B cell (primary cell): Measurements from ENCODE around the gene HMGCL. TPM values are rescaled to one million over a fixed set of nuclear protein-coding genes. Genes with fewer than 3 reads are reported as not detected.

Source experiments
- ATAC-seq: fragments of 200-7000 bp; cut with Tn5 transposase; one replicate; pipeline ENCODE4 v1.10.0; 2021; ENCODE audit warnings: low read depth, mild to moderate bottlenecking, moderate number of reproducible peaks, moderate library complexity
- CTCF ChIA-PET: fragments of 350-600 bp; sonication (Branson Sonifier 250); formaldehyde crosslinking; loops from one replicate; lab custom pipeline; 2021; ENCODE audit warnings: antibody characterized with exemption, inconsistent platforms; lab: Charles Lee
- POLR2A ChIA-PET: fragments of 350-600 bp; sonication (Branson Sonifier 250); formaldehyde crosslinking; loops from one replicate; lab custom pipeline; 2021; ENCODE audit warnings: antibody characterized with exemption; lab: Charles Lee
- DNase-seq: peaks from one replicate; pipeline ENCODE4 v3.0.0; 2013
- H2AFZ ChIP-seq: 2 replicates; pipeline ENCODE4 v1.6.1; 2012; ENCODE audit warnings: mild to moderate bottlenecking, low read depth, low read length; ENCODE audit not compliant: insufficient read depth, poor library complexity, severe bottlenecking
- H3K27ac ChIP-seq, 2 donors: 1 replicate in 1 of 2; 2 replicates in 1 of 2; pipeline ENCODE4 v1.5.1; 2012 to 2013; ENCODE audit warnings: low read length in 2 of 2, mild to moderate bottlenecking in 2 of 2, moderate library complexity in 1 of 2
- H3K27me3 ChIP-seq, 4 experiments: fragments of 200-600 bp in 1 of 4; sonication (generic) in 1 of 4; replicated peaks in 1 of 4; 1 replicate in 2 of 4; 2 replicates in 2 of 4; pipeline versions ENCODE4 v1.6.1 to v1.7.0; 2013 to 2016; ENCODE audit warnings: low read length in 3 of 4, mild to moderate bottlenecking in 2 of 4, mixed read lengths in 1 of 4, moderate library complexity in 1 of 4; ENCODE audit not compliant: insufficient read depth in 4 of 4, control insufficient read depth in 3 of 4; ENCODE audit errors: control extremely low read depth in 1 of 4
- H3K36me3 ChIP-seq, 2 experiments: replicated peaks in 1 of 2; 1 replicate in 1 of 2; 2 replicates in 1 of 2; pipeline versions ENCODE4 v1.6.1 to v1.7.1; 2013; ENCODE audit warnings: low read length in 1 of 2; ENCODE audit not compliant: insufficient read depth in 2 of 2, control insufficient read depth in 1 of 2; ENCODE audit errors: control extremely low read depth in 1 of 2, extremely low read depth in 1 of 2
- H3K4me1 ChIP-seq, 2 donors: fragments of 200-600 bp in 1 of 2; sonication (generic) in 1 of 2; 1 replicate in 1 of 2; 2 replicates in 1 of 2; pipeline versions ENCODE4 v1.5.1 to v1.6.1; 2013 to 2017; ENCODE audit warnings: low read length in 2 of 2; ENCODE audit not compliant: control insufficient read depth in 2 of 2, insufficient read depth in 2 of 2
- H3K4me2 ChIP-seq: replicated peaks from 2 replicates; pipeline ENCODE3; 2012; ENCODE audit warnings: mild to moderate bottlenecking, low read depth, low read length; ENCODE audit not compliant: poor library complexity, severe bottlenecking
- H3K4me3 ChIP-seq, 5 experiments: fragments of 200-600 bp in 1 of 5; sonication (generic) in 1 of 5; 1 replicate in 3 of 5; 2 replicates in 2 of 5; pipeline versions ENCODE4 v1.5.1 to v1.7.0; 2011 to 2016; ENCODE audit warnings: low read length in 4 of 5, mild to moderate bottlenecking in 4 of 5, low read depth in 2 of 5, control low read depth in 1 of 5, moderate library complexity in 1 of 5; ENCODE audit not compliant: insufficient read depth in 1 of 5; ENCODE audit errors: control extremely low read depth in 1 of 5, extremely low read depth in 1 of 5
- H3K79me2 ChIP-seq: fragments of 200-600 bp; sonication (generic); one replicate; pipeline ENCODE4 v1.6.0; 2016; ENCODE audit warnings: low read length; ENCODE audit not compliant: control insufficient read depth, insufficient read depth
- H3K9ac ChIP-seq: fragments of 200-600 bp; sonication (generic); 2 replicates; pipeline ENCODE4 v1.6.1; 2017; ENCODE audit warnings: mild to moderate bottlenecking, low read length, moderate library complexity
- H3K9me3 ChIP-seq, 3 donors: one replicate each; pipeline versions ENCODE4 v1.6.1 to v1.7.1; 2013; ENCODE audit warnings: low read length in 2 of 3; ENCODE audit not compliant: control insufficient read depth in 2 of 3, insufficient read depth in 1 of 3; ENCODE audit errors: control extremely low read depth in 1 of 3
- H4K20me1 ChIP-seq: 2 replicates; pipeline ENCODE4 v1.6.0; 2012; ENCODE audit warnings: mild to moderate bottlenecking, low read length; ENCODE audit not compliant: insufficient read depth, control insufficient read depth, poor library complexity, severe bottlenecking
- H3K27ac Mint-ChIP-seq: one replicate; pipeline ENCODE4 v1.8.0; 2021; ENCODE audit warnings: mixed read lengths
- H3K27me3 Mint-ChIP-seq: one replicate; pipeline ENCODE4 v1.8.0; 2021; ENCODE audit warnings: mixed read lengths
- H3K4me1 Mint-ChIP-seq: one replicate; pipeline ENCODE4 v1.8.0; 2021; ENCODE audit warnings: mixed read lengths
- H3K4me3 Mint-ChIP-seq: one replicate; pipeline ENCODE4 v1.8.0; 2021; ENCODE audit warnings: mixed read lengths
- H3K9me3 Mint-ChIP-seq: one replicate; pipeline ENCODE4 v1.8.0; 2022; ENCODE audit warnings: mixed read lengths; ENCODE audit not compliant: insufficient read depth
- EZH2 ChIP-seq: IDR thresholded peaks from 2 replicates; pipeline ENCODE4 v1.6.1; 2012; ENCODE audit warnings: borderline replicate concordance, low read depth, mild to moderate bottlenecking, moderate library complexity, low read length; ENCODE audit not compliant: insufficient read depth, poor library complexity, severe bottlenecking
- WGBS: methylation state at CpG from one replicate; pipeline ENCODE4 v1.1.5; 2013; ENCODE audit warnings: missing lambda C conversion rate; ENCODE audit not compliant: insufficient coverage; 5-methylcytosine and 5-hydroxymethylcytosine counted together
- intact Hi-C: fragments of 100-400 bp; cut with micrococcal nuclease; formaldehyde crosslinking; loops from one replicate; pipeline ENCODE4 v1.10.0; 2022
- polyA plus RNA-seq: library from polyadenylated mRNA; depleted of rRNA; stranded (reverse); fragments of >200 nt; gene quantifications from 2 replicates; pipeline ENCODE4 v1.2.3, GENCODE V29; 2012
- total RNA-seq, 2 donors: library from RNA; stranded (reverse); fragments of 120-200 nt in 1 of 2; gene quantifications; 1 replicate in 1 of 2; 2 replicates in 1 of 2; pipeline versions ENCODE4 v1.2.3 to v1.2.4, GENCODE V29; 2013 to 2022
- TF ChIP-seq, protein P1 (sequence below): fragments of 200-600 bp; IDR thresholded peaks from one replicate; pipeline ENCODE4 v1.8.0; 2022; ENCODE audit warnings: antibody characterized with exemption, mild to moderate bottlenecking

HMGCL gene
- total and polyA plus RNA-seq, 2 donors (not counting 1 experiment from before 2014, with no cell fraction given) = 18.5 to 35.9 TPM

GRCh38 chr1:23800400-23801337 lies 24.6 kb downstream of the HMGCL start, which contains the start of gene GALE:
GALE (minus strand) TSS chr1:23800754; CDS start chr1:23799007, 1,747 bp downstream.
- H3K9ac ChIP-seq = peak within 1 kb of the TSS; percentile 95
- H3K36me3 ChIP-seq = peaks cover 2 to 9% of the 10 kb centered on the region in 2 experiments
- peak; percentile 94 for ATAC-seq
- TF ChIP-seq EZH2 = no peak
- TF ChIP-seq, protein P1, sequence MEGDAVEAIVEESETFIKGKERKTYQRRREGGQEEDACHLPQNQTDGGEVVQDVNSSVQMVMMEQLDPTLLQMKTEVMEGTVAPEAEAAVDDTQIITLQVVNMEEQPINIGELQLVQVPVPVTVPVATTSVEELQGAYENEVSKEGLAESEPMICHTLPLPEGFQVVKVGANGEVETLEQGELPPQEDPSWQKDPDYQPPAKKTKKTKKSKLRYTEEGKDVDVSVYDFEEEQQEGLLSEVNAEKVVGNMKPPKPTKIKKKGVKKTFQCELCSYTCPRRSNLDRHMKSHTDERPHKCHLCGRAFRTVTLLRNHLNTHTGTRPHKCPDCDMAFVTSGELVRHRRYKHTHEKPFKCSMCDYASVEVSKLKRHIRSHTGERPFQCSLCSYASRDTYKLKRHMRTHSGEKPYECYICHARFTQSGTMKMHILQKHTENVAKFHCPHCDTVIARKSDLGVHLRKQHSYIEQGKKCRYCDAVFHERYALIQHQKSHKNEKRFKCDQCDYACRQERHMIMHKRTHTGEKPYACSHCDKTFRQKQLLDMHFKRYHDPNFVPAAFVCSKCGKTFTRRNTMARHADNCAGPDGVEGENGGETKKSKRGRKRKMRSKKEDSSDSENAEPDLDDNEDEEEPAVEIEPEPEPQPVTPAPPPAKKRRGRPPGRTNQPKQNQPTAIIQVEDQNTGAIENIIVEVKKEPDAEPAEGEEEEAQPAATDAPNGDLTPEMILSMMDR = no peak
- Mint-ChIP-seq H3K27ac (peak within 1 kb of the TSS; percentile 87), H3K9me3 (no peaks in the 10 kb centered on the region), H3K4me1 (peaks cover 18% of the 10 kb centered on the region), H3K27me3 (no peaks in the 10 kb centered on the region), H3K4me3 (peak within 1 kb of the TSS; percentile 95)
- peak within 1 kb of the TSS; percentile 94 for H2AFZ ChIP-seq
- H3K4me2 ChIP-seq = peak within 1 kb of the TSS; percentile 97
- intact Hi-C loops = loop anchor here (1.0 to 2.0 kb wide), 10 partner anchors 9 to 432 kb away; partner anchors contain the start of genes ASAP3, ELOA, HMGCL and LYPLA2
- peak within 1 kb of the TSS; percentile 79 to 93 for H3K27ac ChIP-seq
- H3K27me3 ChIP-seq = no peaks in the 10 kb centered on the region
- no peaks in the 10 kb centered on the region for H4K20me1 ChIP-seq
- ChIA-PET CTCF (interaction anchor here (1.3 to 2.7 kb wide), 4 partner anchors 10 to 25 kb away, joined by 3 to 33 read pairs (median 4); partner anchors contain the start of genes HMGCL and PITHD1), POLR2A (interaction anchor here (0.6 to 1.9 kb wide), 7 partner anchors 9 to 701 kb away, joined by 3 to 7 read pairs (median 4); partner anchors contain the start of genes HMGCL, LYPLA2 and PITHD1)
- peak within 1 kb of the TSS; percentile 39 to 99 (median 80) for H3K4me3 ChIP-seq
- H3K4me1 ChIP-seq = peaks cover 15 to 20% of the 10 kb centered on the region in 2 donors
- whole genome bisulfite sequencing = under 1% methylated on average over 82 of the region's 82 CpGs
- H3K9me3 ChIP-seq = peaks cover 0 to 3% (median 0%) of the 10 kb centered on the region in 3 donors
- H3K79me2 ChIP-seq = peaks cover 4% of the 10 kb centered on the region
- DNase-seq = peak; percentile 98
